Motor neuron (in vitro differentiated cells): ENCODE measurements around the gene FGF7. TPM values are rescaled to one million over a fixed set of nuclear protein-coding genes. Genes with fewer than 3 reads are reported as not detected.
"Not testable (repeated sequence)": the region's sequence is repeated elsewhere in the genome, so short reads cannot be mapped to it uniquely, and the experiment has no call there.

ENCODE experiments used
- ATAC-seq, 8 experiments: fragments of 200-7000 bp; cut with Tn5 transposase; replicated peaks in 6 of 8; 2 replicates each; pipeline ENCODE4 v1.8.0; 2021; ENCODE audit warnings: mild to moderate bottlenecking in 8 of 8, moderate library complexity in 8 of 8
- H3K27ac ChIP-seq, 2 donors: fragments of 250-450 bp; sonication (Bioruptor Pico); 2 replicates each; pipeline ENCODE4 v1.9.0; 2021; ENCODE audit warnings: antibody characterized with exemption in 2 of 2, mild to moderate bottlenecking in 2 of 2, moderate library complexity in 1 of 2
- H3K4me1 ChIP-seq, 2 donors: fragments of 250-450 bp; sonication (Bioruptor Pico); replicated peaks in 1 of 2; 2 replicates each; pipeline ENCODE4 v1.6.1; 2021; ENCODE audit warnings: antibody characterized with exemption in 2 of 2, mild to moderate bottlenecking in 2 of 2, moderate library complexity in 1 of 2
- H3K4me3 ChIP-seq, 5 donors: fragments of 250-450 bp; sonication (Bioruptor Pico); 2 replicates each; pipeline ENCODE4 v1.9.0; 2021; ENCODE audit warnings: antibody characterized with exemption in 5 of 5, mild to moderate bottlenecking in 5 of 5, moderate library complexity in 4 of 5
- WGBS, 10 experiments: fragments of 450-650 bp; shearing (Covaris generic); methylation state at CpG; one replicate each; pipeline ENCODE4 v1.0.0; 2022; 5-methylcytosine and 5-hydroxymethylcytosine counted together
- in situ Hi-C, 9 experiments: fragments of 400-800 bp; cut with MboI; loops; one replicate each; pipeline ENCODE4 v1.15.0; 2021; ENCODE audit warnings: low sequenced_read_pairs in 9 of 9, low pct_unique_long_range_greater_than_20kb in 2 of 9; ENCODE audit not compliant: unreplicated experiment in 9 of 9
- total RNA-seq, 8 experiments: library from RNA; unstranded; fragments of 300-600 nt; gene quantifications; 2 replicates each; pipeline versions ENCODE4 v1.2.3 to v1.2.4, GENCODE V29; 2022

FGF7 gene
- total RNA-seq, result 10 to 100 TPM in 1 of 8 experiments, 1 to 10 TPM in 3, under 1 TPM in 4; 0.05 to 33.6 (median 0.94) TPM

DNA sequence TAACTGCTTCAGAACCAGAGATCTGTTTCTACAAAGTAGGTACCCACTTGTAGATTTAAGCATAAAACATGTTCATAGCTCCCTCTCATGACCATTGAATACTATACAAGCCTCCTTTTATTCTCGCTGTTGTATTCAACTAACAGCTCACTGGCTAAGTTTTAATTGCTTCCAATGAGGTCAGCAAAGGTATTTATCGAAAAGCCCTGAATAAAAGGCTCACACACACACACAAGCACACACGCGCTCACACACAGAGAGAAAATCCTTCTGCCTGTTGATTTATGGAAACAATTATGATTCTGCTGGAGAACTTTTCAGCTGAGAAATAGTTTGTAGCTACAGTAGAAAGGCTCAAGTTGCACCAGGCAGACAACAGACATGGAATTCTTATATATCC lies at the start of gene FGF7:
Gene FGF7, plus strand, starts transcription at position 222 of the 400 bp plus-strand sequence. CDS start 1,056 bp downstream, outside the sequence.
- Histone ChIP-seq H3K4me3 (no peak within 1 kb of the TSS), H3K4me1 (peaks cover 0 to 6% of the 10 kb centered on the region in 2 donors), H3K27ac (no peak within 1 kb of the TSS)
- in situ Hi-C loops, result loop anchor here in 4 of 9 experiments (25.0 kb wide), 3 partner anchors 136 to 561 kb away; no protein-coding TSS in a partner anchor
- peak; percentile 22 to 74 (median 60) for ATAC-seq
- 4 to 96% (median 55%) methylated on average over 2 to 4 of the region's 4 CpGs; no CpG with 5 or more reads in 2 of the 10 experiments for WGBS, 10 experiments

DNA sequence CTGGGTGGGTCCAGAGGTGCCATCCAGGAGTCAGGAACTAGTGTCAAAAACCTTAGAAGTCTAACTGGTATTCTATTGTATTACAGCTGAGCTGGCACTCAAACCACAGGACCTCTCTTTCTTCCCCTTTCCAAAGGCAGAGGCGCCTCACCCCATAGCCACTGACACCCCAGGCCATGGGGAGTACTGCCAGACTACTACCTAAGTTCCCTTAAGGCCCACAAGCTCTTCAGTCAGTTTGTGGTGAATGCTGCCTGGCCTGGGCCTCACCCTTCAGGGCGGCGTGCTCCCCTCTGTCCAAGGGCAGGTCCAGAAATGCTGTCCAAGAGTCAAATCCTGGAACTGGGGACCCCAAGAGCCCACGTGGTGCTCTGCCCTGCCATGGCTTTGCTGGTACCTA lies 43.0 kb upstream of the FGF7 start:
- Histone ChIP-seq H3K27ac (no peak overlapping the region), H3K4me3 (no peak overlapping the region), H3K4me1 (no peaks in the 10 kb centered on the region)
- WGBS, 10 experiments, result 80 to 100% (median 98%) methylated on average over 1 to 4 of the region's 4 CpGs; no CpG with 5 or more reads in 6 of the 10 experiments
- in situ Hi-C loops, result no loop called here
- ATAC-seq, result no peak

GRCh38 chr15:49380912-49381311 lies 42.1 kb upstream of the FGF7 start:
- WGBS, 10 experiments, result 39 to 93% (median 69%) methylated on average over 2 to 5 of the region's 5 CpGs; no CpG with 5 or more reads in 3 of the 10 experiments
- ATAC-seq, result no peak
- in situ Hi-C loops, result no loop called here
- Histone ChIP-seq H3K27ac (no peak overlapping the region), H3K4me1 (no peaks in the 10 kb centered on the region), H3K4me3 (no peak overlapping the region)

GRCh38 chr15:49382394-49382793 lies 40.6 kb upstream of the FGF7 start:
- in situ Hi-C loops, result no loop called here
- Histone ChIP-seq H3K4me1 (no peaks in the 10 kb centered on the region), H3K4me3 (no peak overlapping the region), H3K27ac (no peak overlapping the region)
- no peak for ATAC-seq

DNA sequence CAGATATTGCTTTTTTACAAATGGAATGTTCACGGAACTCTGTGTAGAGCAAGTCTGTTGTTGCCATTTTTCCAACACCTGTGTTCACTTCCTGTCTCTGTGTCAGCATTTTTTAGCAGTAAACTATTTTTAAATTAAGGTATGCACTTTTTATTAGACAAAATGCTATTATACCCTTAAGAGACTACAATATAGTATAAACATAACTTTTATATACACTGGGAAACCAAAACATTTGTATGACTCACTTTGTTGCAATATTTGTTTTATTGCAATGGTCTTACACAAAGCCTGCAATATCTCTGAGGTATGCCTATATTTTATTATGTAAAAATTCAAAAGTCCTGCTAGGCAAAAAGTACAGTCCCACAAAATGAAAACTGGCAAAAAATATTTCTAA lies 39.8 kb upstream of the FGF7 start:
- no peak overlapping the region for H3K4me3 ChIP-seq
- in situ Hi-C loops, result no loop called here
- no peak overlapping the region for H3K27ac ChIP-seq
- no peaks in the 10 kb centered on the region for H3K4me1 ChIP-seq
- 89 to 100% (median 97%) methylated on average over 1 of the region's 1 CpG; no CpG with 5 or more reads in 2 of the 10 experiments for WGBS, 10 experiments
- ATAC-seq, result no peak

DNA sequence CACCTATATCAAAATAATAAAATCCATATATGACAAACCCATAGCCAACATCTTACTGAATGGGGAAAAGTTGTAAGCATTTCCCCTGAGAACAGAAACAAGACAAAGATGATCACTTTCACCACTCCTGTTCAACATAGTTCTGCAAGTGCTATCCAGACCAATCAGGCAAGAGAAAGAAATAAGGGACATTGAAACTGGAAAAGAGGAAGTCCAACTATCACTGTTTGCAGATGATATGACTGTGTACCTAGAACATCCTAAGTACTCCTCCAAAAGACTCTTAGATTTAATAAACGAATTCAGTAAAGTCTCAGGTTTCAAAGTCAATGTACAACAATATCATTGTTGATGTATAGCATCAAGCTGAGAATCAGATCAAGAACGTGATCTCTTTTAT lies 35.6 kb upstream of the FGF7 start:
- no peaks in the 10 kb centered on the region for H3K4me1 ChIP-seq
- 49 to 85% (median 79%) methylated on average over 1 to 2 of the region's 2 CpGs; no CpG with 5 or more reads in 2 of the 10 experiments for WGBS, 10 experiments

DNA sequence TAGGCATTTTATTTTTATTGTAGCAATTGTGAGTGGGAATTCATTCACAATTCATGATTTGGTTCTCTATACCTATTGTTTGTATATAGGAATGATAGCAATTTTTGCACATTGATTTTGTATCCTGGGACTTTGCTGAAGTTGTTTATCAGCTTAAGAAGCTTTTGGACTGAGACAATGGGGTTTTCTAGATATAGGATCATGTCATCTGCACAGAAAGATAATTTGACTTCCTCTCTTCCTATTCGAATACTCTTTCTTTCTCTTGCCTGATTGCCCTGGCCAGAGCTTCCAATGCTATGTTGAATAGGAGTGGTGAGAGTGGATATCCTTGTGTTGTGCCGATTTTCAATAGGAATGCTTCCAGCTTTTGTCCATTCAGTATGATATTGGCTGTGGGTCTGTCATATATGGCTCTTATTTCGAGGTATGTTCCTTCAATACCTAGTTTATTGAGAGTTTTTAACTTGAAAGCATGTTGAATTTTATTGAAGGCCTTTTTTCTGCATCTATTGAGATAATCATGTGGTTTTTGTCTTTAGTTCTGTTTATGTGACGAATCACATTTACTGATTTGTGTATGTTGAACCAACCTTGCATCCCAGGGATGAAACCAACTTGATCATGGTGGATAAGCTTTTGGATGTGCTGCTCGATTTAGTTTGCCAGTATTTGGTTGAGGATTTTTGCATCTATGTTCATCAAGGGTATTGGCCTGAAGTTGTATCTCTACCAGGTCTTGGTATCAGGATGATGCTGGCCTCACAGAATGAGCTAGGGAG lies 20.3 kb upstream of the FGF7 start:
- WGBS, 10 experiments, result 8 to 89% (median 68%) methylated on average over 1 to 5 of the region's 5 CpGs; no CpG with 5 or more reads in 1 of the 10 experiments
- in situ Hi-C loops, result loop anchor here in 4 of 9 experiments (25.0 kb wide), 3 partner anchors 115 to 540 kb away; no protein-coding TSS in a partner anchor
- not testable (repeated sequence) for H3K4me3 ChIP-seq, H3K27ac ChIP-seq, ATAC-seq, H3K4me1 ChIP-seq

More for the DNA sequence above, 35.6 kb upstream of the FGF7 start:
- no peak overlapping the region for H3K4me3 ChIP-seq
- no peak overlapping the region for H3K27ac ChIP-seq
- ATAC-seq, result no peak
- in situ Hi-C loops, result no loop called here

- in situ Hi-C loops, result loop anchor here in 4 of 9 experiments (25.0 kb wide), 3 partner anchors 119 to 544 kb away; no protein-coding TSS in a partner anchor
- H3K4me3 ChIP-seq, result no peak overlapping the region
- 86 to 100% (median 95%) methylated on average over 1 to 3 of the region's 17 CpGs; no CpG with 5 or more reads in 6 of the 10 experiments for WGBS, 10 experiments
- no peaks in the 10 kb centered on the region for H3K4me1 ChIP-seq
- ATAC-seq, result no peak
- no peak overlapping the region for H3K27ac ChIP-seq
Measured at GRCh38 chr15:49406352-49407118, 16.5 kb upstream of the FGF7 start.

GRCh38 chr15:49410641-49411040 lies 12.4 kb upstream of the FGF7 start:
- Histone ChIP-seq H3K27ac (no peak overlapping the region), H3K4me3 (no peak overlapping the region), H3K4me1 (no peaks in the 10 kb centered on the region)
- ATAC-seq, result no peak
- in situ Hi-C loops, result loop anchor here in 4 of 9 experiments (25.0 kb wide), 3 partner anchors 123 to 548 kb away; no protein-coding TSS in a partner anchor

GRCh38 chr15:49412797-49413196 lies 10.2 kb upstream of the FGF7 start:
- Histone ChIP-seq H3K27ac (no peak overlapping the region), H3K4me3 (no peak overlapping the region), H3K4me1 (no peaks in the 10 kb centered on the region)
- in situ Hi-C loops, result loop anchor here in 4 of 9 experiments (25.0 kb wide), 3 partner anchors 125 to 550 kb away; no protein-coding TSS in a partner anchor
- ATAC-seq, result no peak

DNA sequence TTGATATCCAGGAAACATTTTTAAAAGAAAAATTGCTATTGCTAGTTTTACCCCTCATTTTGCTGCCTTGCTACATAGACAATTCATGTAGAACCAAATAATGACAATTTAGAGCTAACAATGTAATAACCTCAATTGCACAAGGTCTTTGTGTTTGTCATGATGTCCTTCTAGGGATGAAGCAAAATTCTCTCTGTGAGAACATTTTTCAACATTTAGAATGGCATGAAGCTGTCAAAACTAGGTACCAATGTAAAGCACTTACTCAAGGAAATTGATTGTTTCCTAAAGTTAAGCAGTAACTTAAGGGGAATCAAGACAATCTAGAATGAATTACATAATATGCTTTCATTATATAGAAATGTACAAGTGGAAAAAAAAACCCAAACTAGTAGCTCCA lies 7.9 kb upstream of the FGF7 start:
- H3K27ac ChIP-seq, result no peak overlapping the region
- no peak overlapping the region for H3K4me3 ChIP-seq
- in situ Hi-C loops, result loop anchor here in 4 of 9 experiments (25.0 kb wide), 3 partner anchors 128 to 553 kb away; no protein-coding TSS in a partner anchor
- no peak for ATAC-seq
- no peaks in the 10 kb centered on the region for H3K4me1 ChIP-seq

GRCh38 chr15:49415638-49416037 lies 7.4 kb upstream of the FGF7 start:
- no peak for ATAC-seq
- H3K27ac ChIP-seq, result no peak overlapping the region
- no peaks in the 10 kb centered on the region for H3K4me1 ChIP-seq
- no peak overlapping the region for H3K4me3 ChIP-seq
- in situ Hi-C loops, result loop anchor here in 4 of 9 experiments (25.0 kb wide), 3 partner anchors 128 to 553 kb away; no protein-coding TSS in a partner anchor
- WGBS, 10 experiments, result 33 to 100% (median 92%) methylated on average over 1 of the region's 1 CpG; no CpG with 5 or more reads in 4 of the 10 experiments

DNA sequence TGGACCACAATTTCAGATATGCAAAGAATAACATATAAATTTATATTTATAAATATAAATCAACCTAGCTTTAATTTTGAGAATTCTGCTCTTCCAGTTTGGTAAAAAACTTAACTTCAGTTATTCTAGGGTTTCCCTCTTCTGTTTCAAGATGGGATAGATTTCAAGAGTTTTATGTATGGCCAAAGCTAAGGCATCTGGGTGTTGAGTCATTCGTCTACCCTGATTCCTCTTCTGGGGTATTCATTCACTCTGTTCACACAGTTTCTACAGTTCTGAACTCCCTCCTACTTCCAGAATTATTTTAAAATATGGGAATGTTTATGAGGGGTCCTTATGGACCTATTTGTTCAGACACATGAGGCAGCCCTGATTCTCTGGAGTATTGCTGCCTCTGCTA lies 4.2 kb upstream of the FGF7 start:
- 43 to 100% (median 65%) methylated on average over 1 of the region's 1 CpG; no CpG with 5 or more reads in 6 of the 10 experiments for WGBS, 10 experiments
- in situ Hi-C loops, result loop anchor here in 4 of 9 experiments (25.0 kb wide), 3 partner anchors 132 to 557 kb away; no protein-coding TSS in a partner anchor
- ATAC-seq, result no peak
- Histone ChIP-seq H3K4me3 (no peak overlapping the region), H3K27ac (no peak overlapping the region), H3K4me1 (peaks cover 0 to 2% of the 10 kb centered on the region in 2 donors)
